ENCODE measurements around the gene CDH22. TPM values are rescaled to one million over a fixed set of nuclear protein-coding genes. Genes with fewer than 3 reads are reported as not detected.

The CDH22 gene
- total RNA-seq, 1 donor from 2014 or later: not detected

GRCh38 chr20:46217583-46217982 is 90.7 kb downstream of the CDH22 start:
- intact Hi-C loops (cut with micrococcal nuclease): no loop called here

GRCh38 chr20:46216770-46217464 is 91.4 kb downstream of the CDH22 start:
- intact Hi-C loops (cut with micrococcal nuclease): no loop called here

- intact Hi-C loops (cut with micrococcal nuclease): no loop called here
Measured at GRCh38 chr20:46215913-46216707, 92.2 kb downstream of the CDH22 start.

- intact Hi-C loops (cut with micrococcal nuclease): no loop called here
Measured at GRCh38 chr20:46214824-46215488, 93.3 kb downstream of the CDH22 start.

GRCh38 chr20:46213946-46214823 is 94.1 kb downstream of the CDH22 start:
- intact Hi-C loops (cut with micrococcal nuclease): no loop called here

- intact Hi-C loops (cut with micrococcal nuclease): no loop called here
Measured at GRCh38 chr20:46212876-46213275, 95.4 kb downstream of the CDH22 start.

- intact Hi-C loops (cut with micrococcal nuclease): no loop called here
Measured at GRCh38 chr20:46212252-46212651, 96.0 kb downstream of the CDH22 start.

GRCh38 chr20:46211331-46211722 is 97.0 kb downstream of the CDH22 start:
- intact Hi-C loops (cut with micrococcal nuclease): no loop called here

- intact Hi-C loops (cut with micrococcal nuclease): no loop called here
Measured at GRCh38 chr20:46210672-46211330, 97.5 kb downstream of the CDH22 start.

- intact Hi-C loops (cut with micrococcal nuclease): no loop called here
Measured at GRCh38 chr20:46209930-46210671, 98.2 kb downstream of the CDH22 start.

GRCh38 chr20:46207793-46208192 is 100.5 kb downstream of the CDH22 start:
- intact Hi-C loops (cut with micrococcal nuclease): no loop called here

GRCh38 chr20:46206992-46207549 is 101.2 kb downstream of the CDH22 start:
- intact Hi-C loops (cut with micrococcal nuclease): no loop called here

- intact Hi-C loops (cut with micrococcal nuclease): no loop called here
Measured at GRCh38 chr20:46206025-46206424, 102.3 kb downstream of the CDH22 start.

GRCh38 chr20:46205349-46205748 is 102.9 kb downstream of the CDH22 start:
- intact Hi-C loops (cut with micrococcal nuclease): no loop called here

GRCh38 chr20:46204594-46205186 is 103.6 kb downstream of the CDH22 start:
- intact Hi-C loops (cut with micrococcal nuclease): no loop called here

- intact Hi-C loops (cut with micrococcal nuclease): no loop called here
Measured at GRCh38 chr20:46203510-46203837, 104.8 kb downstream of the CDH22 start.

GRCh38 chr20:46202766-46203509 is 105.4 kb downstream of the CDH22 start:
- intact Hi-C loops (cut with micrococcal nuclease): no loop called here
